GM19240 (cell line): ENCODE data around the gene PLA2G2F.

Experiments
- DNase-seq: peaks from one replicate; pipeline ENCODE4 v3.0.0; 2011; ENCODE audit warnings: low spot score; ENCODE audit not compliant: insufficient read length

The PLA2G2F gene

DNA sequence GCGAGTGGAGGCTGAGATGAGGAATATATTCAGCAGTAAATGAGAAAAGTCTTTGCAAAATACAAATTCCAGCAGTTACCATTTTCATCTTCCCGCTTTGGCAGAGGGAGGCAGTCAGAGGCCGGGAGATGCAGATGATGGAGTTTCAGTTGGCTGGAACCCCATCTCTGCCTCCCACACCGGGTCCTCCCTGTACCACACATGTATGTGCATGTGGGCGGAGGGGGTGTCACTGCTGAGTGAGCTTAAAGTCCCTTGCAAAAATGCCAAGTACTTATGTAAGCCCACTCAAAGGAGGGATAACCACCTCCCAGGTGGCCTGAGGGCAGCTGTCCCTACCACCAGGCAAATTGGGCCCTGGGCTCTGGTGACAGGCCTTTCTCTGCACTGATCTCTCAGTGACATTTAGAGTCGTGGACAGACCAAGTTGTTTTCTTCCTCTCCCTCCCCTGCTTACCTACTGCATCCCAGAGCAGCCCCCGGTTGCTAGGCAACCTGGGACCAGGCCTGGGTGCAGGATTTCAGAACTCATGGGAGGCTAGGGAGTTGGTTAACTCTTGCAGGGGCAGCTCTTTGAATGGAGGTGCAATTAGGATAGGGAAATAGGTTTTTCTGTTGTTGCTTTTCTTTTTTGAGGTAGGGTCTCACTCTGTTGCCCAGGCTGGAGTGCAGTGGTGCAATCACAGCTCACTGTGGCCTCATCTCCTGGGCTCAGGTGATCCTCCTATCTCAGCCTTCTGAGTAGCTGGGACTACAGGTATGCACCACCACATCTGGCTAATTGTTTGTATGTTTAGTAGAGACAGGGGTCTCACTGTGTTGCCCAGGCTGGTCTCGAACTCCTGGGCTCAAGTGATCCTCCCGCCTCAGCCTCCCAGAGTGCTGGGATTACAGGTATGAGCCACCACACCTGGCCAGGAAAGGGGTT is 29.7 kb downstream of the PLA2G2F start:
- DNase-seq, result no peak

- DNase-seq, result no peak
These were observed 30.8 kb downstream of the PLA2G2F start for GRCh38 chr1:20169932-20170331.

DNA sequence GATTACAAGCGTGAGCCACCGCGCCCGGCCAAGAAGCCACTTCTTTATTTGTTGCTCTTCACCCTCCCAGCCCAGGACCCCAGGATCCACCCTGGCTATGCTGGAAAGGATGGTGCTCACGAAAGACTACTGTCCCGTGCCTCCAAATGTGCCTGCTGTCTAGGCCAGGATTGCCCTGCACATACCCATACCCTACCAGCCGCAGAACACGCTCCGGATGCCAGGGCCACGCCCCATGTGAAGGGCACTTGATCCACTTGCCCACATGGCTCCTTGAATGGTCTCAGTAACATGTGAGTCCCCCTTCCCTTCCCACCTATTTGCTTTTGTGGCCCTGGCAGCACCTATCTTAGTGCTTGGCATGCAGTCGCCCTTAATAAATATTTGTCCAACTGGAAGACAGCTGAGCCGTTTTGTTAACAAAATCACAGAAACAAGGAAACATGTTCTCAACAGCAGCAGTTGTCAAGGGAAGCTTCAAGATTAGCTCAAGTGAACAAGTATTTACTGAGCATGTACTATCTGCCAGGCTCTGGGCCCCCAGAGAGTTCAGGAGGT is 33.0 kb downstream of the PLA2G2F start:
- DNase-seq, result no peak

GRCh38 chr1:20174937-20175666 is 36.0 kb downstream of the PLA2G2F start:
- no peak for DNase-seq

GRCh38 chr1:20178634-20179370 is 39.7 kb downstream of the PLA2G2F start:
- no peak for DNase-seq

DNA sequence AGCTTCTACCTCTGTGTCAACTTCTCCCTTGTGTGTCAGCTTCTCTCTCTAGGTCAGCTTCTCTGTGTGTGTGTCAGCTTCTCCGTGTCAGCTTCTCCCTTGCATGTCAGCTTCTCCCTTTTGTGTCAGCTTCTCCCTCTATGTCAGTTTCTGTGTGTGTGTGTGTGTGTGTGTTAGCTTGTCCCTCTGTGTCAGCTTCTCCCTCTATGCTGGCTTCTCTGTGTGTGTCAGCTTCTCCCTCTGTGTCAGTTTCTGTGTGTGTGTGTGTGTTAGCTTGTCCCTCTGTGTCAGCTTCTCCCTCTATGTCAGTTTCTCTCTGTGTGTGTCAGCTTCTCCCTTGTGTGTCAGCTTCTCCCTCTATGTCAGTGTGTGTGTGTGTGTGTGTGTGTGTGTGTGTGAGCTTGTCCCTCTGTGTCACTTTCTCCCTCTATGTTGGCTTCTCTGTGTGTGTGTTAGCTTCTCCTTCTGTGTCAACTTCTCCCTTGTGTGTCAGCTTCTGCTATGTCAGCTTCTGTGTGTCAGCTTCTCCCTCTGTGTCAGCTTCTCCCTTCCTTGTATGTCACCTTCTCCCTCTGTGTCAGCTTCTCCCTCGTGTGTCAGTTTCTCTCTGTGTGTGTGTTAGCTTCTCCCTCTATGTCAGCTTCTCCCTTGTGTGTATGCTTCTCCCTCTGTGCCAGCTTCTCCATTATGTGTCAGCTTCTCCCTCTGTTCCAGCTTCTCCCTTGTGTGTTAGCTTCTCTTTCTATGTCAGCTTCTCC is 40.4 kb downstream of the PLA2G2F start:
- no peak for DNase-seq

DNA sequence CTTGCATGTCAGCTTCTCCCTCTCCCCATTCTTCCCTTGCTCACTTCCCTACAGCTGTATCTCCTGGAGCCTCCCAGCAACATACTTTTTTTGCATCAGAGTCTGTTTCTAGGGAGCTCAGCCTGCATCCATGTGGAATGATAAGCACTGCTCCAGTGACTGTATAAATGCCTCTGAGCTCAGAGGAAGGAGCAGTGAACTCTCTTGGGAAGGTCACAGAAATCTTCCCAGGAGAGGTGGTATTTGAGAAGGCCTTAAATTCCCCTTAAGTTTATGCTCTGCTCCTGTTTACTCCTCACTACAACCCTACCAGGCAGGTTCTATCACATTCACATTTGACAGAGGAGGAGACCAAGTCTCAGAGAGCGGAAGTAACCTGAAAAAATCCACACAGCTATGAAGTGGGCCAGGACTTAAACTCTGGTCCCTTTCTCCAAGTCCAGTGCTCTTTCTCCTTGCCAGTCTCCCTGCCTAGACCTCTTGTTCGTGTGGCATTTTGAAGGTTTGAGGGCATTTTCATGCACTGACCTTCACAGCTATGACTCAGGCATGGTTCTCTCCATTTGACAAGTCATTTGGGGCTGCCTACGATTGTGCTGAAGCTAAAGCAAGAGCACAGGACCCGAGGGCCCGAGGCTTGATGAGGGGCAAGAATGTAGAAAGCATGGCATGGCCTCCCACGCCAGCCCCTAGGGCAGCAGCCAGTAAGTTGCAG is 41.2 kb downstream of the PLA2G2F start:
- DNase-seq, result no peak

- DNase-seq, result no peak
These were observed 41.7 kb downstream of the PLA2G2F start for GRCh38 chr1:20180844-20181207.

DNA sequence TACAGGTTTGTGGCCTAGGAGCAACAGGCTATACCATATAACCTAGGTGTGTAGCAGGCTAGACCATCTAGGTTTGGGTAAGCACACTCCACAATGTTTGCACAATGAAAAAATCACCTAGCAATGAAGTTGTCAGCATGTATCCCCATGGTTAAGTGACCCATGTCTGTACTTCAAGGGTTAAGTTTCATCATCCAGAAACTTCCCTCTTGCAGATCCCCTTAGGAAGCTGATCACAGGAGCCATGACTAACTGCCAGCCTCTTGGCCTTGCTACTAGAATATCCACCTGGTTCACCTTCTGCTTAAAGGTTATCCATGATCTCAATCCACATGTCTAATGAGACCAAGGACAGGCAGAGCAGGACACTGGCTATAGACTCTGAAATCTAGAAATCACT is 43.3 kb downstream of the PLA2G2F start:
- no peak for DNase-seq

- no peak for DNase-seq
These were observed 43.9 kb downstream of the PLA2G2F start for GRCh38 chr1:20183035-20183434.

- DNase-seq, result no peak
These were observed 44.6 kb downstream of the PLA2G2F start for GRCh38 chr1:20183616-20184271.

GRCh38 chr1:20184481-20184900 is 45.4 kb downstream of the PLA2G2F start:
- no peak for DNase-seq

DNA sequence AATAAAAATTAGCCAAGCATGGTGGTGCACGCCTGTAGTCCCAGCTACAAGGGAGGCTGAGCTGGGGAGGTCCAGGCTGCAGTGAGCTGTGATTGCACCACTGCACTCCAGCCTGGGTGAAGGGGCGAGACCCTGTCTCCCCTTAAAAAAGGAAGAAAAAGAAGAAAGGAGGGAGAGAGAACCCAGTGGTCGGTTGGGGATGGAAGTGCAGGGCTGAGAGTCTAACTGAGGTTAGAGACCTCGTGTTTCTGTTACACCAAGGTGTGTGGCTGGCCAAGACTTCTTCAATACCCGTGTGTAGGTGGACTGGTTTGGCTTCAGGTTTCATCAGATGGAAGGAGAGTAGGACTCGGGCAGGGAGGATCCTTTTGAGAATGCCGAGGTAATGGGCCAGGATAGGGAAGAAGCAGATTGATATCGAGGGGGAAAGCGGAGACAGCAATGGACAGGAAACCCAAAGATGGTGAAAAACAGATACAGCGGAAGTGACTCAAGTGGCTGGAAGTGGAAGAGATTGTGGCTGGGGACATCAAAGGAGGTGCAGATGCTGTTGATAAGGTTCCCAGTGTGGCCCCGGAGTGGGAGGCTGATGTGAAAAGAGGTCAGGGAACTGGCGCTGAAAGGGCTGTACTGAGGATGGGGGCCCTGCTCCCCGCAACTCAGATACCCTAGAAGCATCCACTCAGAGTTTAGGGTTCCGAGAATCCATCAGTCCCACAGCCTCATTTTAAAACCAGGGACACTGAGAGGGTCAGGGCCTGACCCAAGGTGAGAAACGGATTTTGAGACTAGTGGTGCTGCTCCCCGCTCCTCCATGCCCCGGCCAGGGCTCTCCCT is 46.1 kb downstream of the PLA2G2F start:
- no peak for DNase-seq

GRCh38 chr1:20185834-20186782 is 47.0 kb downstream of the PLA2G2F start, which contains the start of the genes PLA2G2C and UBXN10:
PLA2G2C (minus strand) TSS chr1:20186518; CDS start chr1:20177363, 9,155 bp downstream.
UBXN10 (plus strand) TSS chr1:20186096; CDS start chr1:20190562, 4,466 bp downstream.
- no peak for DNase-seq

- DNase-seq, result no peak
These were observed 48.1 kb downstream of the PLA2G2F start for GRCh38 chr1:20187103-20187812.

DNA sequence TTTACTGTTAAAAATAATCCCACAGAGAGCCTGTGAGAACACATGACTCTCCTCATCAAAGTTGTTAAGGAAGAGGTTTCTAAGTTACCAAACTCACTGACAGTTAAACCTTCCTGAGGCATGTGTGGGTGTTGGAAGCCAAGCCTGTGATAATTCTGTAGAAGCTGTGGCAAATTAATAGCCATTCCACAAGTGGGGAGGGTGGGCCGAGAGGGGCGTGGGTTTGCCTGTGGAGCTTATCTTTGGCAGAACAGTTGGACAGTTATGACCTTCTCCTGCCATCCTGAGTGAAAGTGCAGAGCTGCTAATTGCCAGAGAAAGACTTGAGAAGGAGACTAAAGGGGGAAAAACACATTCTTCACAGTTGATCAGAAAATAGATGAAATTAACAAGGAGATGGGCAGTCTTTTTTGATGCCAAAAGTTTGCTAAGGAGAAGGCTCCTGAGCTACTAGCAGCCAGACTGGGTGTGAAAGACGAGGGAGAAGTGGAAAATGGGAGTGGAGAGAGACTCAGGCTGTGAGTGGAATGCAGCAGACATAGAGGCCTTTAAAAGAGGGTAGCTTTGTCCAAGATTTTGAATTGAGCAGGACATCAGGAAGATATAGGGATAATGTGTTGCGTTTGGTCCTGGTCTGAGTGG is 48.8 kb downstream of the PLA2G2F start:
- DNase-seq, result no peak
